BE2C (cell line): Measurements from ENCODE around the gene SMIM24.

Experiments
- DNase-seq: peaks from one replicate; pipeline ENCODE4 v3.0.0-alpha.2; 2020
- H3K27me3 ChIP-seq: fragments of 250-450 bp; sonication (Bioruptor Pico); 2 replicates; pipeline ENCODE4 v1.5.1; 2020; ENCODE audit warnings: mild to moderate bottlenecking
- H3K36me3 ChIP-seq: fragments of 250-450 bp; sonication (Bioruptor Pico); 2 replicates; pipeline ENCODE4 v1.5.1; 2020; ENCODE audit warnings: mild to moderate bottlenecking
- H3K4me1 ChIP-seq: fragments of 250-450 bp; sonication (Bioruptor Pico); 2 replicates; pipeline ENCODE4 v1.5.1; 2020
- H3K4me3 ChIP-seq: 2 replicates; pipeline ENCODE4 v1.5.1; 2011; ENCODE audit warnings: low read depth, low read length
- H3K9me3 ChIP-seq: fragments of 250-450 bp; sonication (Bioruptor Pico); 2 replicates; pipeline ENCODE4 v1.5.1; 2020
- TF ChIP-seq, protein P1 (sequence below): IDR thresholded peaks from 2 replicates; pipeline ENCODE4 v1.5.1; 2012; ENCODE audit warnings: mild to moderate bottlenecking, low read depth, low read length

Gene SMIM24

DNA sequence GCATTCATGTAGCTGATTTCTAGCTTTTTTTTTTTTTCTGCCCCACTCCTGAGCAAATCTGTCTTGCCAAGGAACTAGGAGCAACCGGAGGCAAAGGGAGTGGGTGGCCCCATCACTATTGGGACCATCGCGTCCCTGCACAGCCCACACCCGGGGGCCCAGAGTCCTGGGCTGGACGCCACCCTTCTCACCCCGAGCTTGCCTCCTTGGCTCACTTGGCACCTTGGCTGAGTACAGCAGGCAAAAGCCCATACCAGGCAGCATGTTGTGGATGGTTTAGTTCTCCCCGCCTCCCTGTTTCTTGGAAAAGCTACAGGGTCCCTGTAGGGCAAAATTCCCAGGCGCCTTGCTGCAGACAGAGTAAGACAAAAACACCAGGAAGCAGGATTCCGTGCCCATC is 13.7 kb downstream of the SMIM24 start:
- Histone ChIP-seq H3K9me3 (no peaks in the 10 kb centered on the region), H3K4me1 (no peaks in the 10 kb centered on the region; the same call in 1 of the 2 replicates), H3K36me3 (peaks cover 11% of the 10 kb centered on the region), H3K27me3 (peaks cover 3% of the 10 kb centered on the region; the same call in 1 of the 2 replicates), H3K4me3 (no peak overlapping the region)
- no peak for DNase-seq
- TF ChIP-seq, protein P1, sequence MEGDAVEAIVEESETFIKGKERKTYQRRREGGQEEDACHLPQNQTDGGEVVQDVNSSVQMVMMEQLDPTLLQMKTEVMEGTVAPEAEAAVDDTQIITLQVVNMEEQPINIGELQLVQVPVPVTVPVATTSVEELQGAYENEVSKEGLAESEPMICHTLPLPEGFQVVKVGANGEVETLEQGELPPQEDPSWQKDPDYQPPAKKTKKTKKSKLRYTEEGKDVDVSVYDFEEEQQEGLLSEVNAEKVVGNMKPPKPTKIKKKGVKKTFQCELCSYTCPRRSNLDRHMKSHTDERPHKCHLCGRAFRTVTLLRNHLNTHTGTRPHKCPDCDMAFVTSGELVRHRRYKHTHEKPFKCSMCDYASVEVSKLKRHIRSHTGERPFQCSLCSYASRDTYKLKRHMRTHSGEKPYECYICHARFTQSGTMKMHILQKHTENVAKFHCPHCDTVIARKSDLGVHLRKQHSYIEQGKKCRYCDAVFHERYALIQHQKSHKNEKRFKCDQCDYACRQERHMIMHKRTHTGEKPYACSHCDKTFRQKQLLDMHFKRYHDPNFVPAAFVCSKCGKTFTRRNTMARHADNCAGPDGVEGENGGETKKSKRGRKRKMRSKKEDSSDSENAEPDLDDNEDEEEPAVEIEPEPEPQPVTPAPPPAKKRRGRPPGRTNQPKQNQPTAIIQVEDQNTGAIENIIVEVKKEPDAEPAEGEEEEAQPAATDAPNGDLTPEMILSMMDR = no peak

DNA sequence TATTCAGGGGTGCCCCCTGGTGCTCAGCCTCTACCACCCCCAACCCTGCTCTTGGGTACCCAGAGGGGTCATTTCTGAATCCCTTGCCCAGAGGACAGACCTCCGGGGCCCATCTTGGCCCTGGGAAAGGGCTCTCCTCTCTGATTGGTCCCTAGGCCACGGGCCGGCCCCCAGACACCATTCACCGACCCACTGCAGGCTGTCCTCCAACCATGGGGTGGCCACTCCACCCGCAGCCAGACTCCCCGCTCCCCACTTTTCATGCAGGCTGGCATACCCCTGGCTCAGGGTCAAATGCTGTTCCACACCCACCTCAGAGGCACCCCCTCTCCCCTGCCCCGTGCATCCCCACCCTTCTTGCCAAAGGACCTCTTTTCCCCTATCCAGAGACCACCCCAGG is 14.8 kb downstream of the SMIM24 start:
- Histone ChIP-seq H3K27me3 (peaks cover 3% of the 10 kb centered on the region; the same call in 1 of the 2 replicates), H3K36me3 (peaks cover 14% of the 10 kb centered on the region), H3K4me3 (no peak overlapping the region), H3K9me3 (no peaks in the 10 kb centered on the region), H3K4me1 (no peaks in the 10 kb centered on the region; the same call in 1 of the 2 replicates)
- no peak for DNase-seq
- TF ChIP-seq, protein P1 = no peak

- Histone ChIP-seq H3K4me3 (no peak overlapping the region), H3K9me3 (no peaks in the 10 kb centered on the region), H3K36me3 (peaks cover 20% of the 10 kb centered on the region), H3K4me1 (no peaks in the 10 kb centered on the region; the same call in 1 of the 2 replicates), H3K27me3 (no peaks in the 10 kb centered on the region)
- DNase-seq = no peak
- TF ChIP-seq, protein P1 = no peak
These were observed 15.6 kb downstream of the SMIM24 start for GRCh38 chr19:3464587-3465235.

GRCh38 chr19:3463714-3464586 is 16.4 kb downstream of the SMIM24 start:
- Histone ChIP-seq H3K9me3 (no peaks in the 10 kb centered on the region), H3K27me3 (no peaks in the 10 kb centered on the region), H3K4me3 (no peak overlapping the region), H3K4me1 (peaks cover 4% of the 10 kb centered on the region), H3K36me3 (peaks cover 20% of the 10 kb centered on the region)
- DNase-seq = no peak
- TF ChIP-seq, protein P1 = no peak

GRCh38 chr19:3462991-3463713 is 17.2 kb downstream of the SMIM24 start:
- Histone ChIP-seq H3K36me3 (peaks cover 20% of the 10 kb centered on the region), H3K4me3 (no peak overlapping the region), H3K27me3 (no peaks in the 10 kb centered on the region), H3K4me1 (peaks cover 4% of the 10 kb centered on the region), H3K9me3 (no peaks in the 10 kb centered on the region)
- TF ChIP-seq, protein P1 = no peak
- no peak for DNase-seq
